H9 (cell line): ENCODE results near the gene SP5. TPM values are rescaled to one million over a fixed set of nuclear protein-coding genes. Genes with fewer than 3 reads are reported as not detected.

Experiments used
- DNase-seq: peaks from one replicate; pipeline ENCODE4 v3.0.0-alpha.2; 2017
- H2AFZ ChIP-seq: one replicate; pipeline ENCODE4 v1.6.1; 2013; ENCODE audit warnings: mild to moderate bottlenecking, low read length, control low read depth, moderate library complexity
- H2AK5ac ChIP-seq: 2 replicates; pipeline ENCODE4 v1.6.1; 2013; ENCODE audit warnings: low read length, control low read depth, mixed read lengths; ENCODE audit not compliant: insufficient read length
- H2BK120ac ChIP-seq: one replicate; pipeline ENCODE4 v1.6.1; 2013; ENCODE audit warnings: low read depth, mild to moderate bottlenecking, low read length, control low read depth, inconsistent platforms; ENCODE audit not compliant: poor library complexity, severe bottlenecking
- H2BK12ac ChIP-seq: 2 replicates; pipeline ENCODE4 v1.6.1; 2013; ENCODE audit warnings: low read length, control low read depth, mixed read lengths, low read depth; ENCODE audit not compliant: insufficient read length
- H2BK15ac ChIP-seq: 2 replicates; pipeline ENCODE4 v1.6.1; 2013; ENCODE audit warnings: low read depth, low read length, control low read depth
- H2BK20ac ChIP-seq: one replicate; pipeline ENCODE4 v1.6.1; 2013; ENCODE audit warnings: low read depth, mild to moderate bottlenecking, low read length, control low read depth, inconsistent platforms; ENCODE audit not compliant: poor library complexity, severe bottlenecking
- H2BK5ac ChIP-seq: 2 replicates; pipeline ENCODE4 v1.6.1; 2013; ENCODE audit warnings: low read length, control low read depth, mixed read lengths; ENCODE audit not compliant: insufficient read length
- H3K14ac ChIP-seq: 2 replicates; pipeline ENCODE4 v1.6.1; 2013; ENCODE audit warnings: low read length, control low read depth; ENCODE audit not compliant: insufficient read depth
- H3K18ac ChIP-seq: 2 replicates; pipeline ENCODE4 v1.6.1; 2013; ENCODE audit warnings: low read depth, mild to moderate bottlenecking, mixed read lengths, low read length, control low read depth; ENCODE audit not compliant: insufficient read length
- H3K23ac ChIP-seq: 2 replicates; pipeline ENCODE4 v1.6.1; 2013; ENCODE audit warnings: low read length, control low read depth, mixed read lengths, low read depth; ENCODE audit not compliant: insufficient read length
- H3K23me2 ChIP-seq: 2 replicates; pipeline ENCODE4 v1.6.1; 2013; ENCODE audit warnings: low read depth, mild to moderate bottlenecking, mixed read lengths, low read length, control low read depth; ENCODE audit not compliant: insufficient read length, poor library complexity, severe bottlenecking
- H3K27ac ChIP-seq: 2 replicates; pipeline ENCODE4 v1.5.1; 2013; ENCODE audit warnings: low read length, control low read depth, mixed read lengths, low read depth; ENCODE audit not compliant: insufficient read length
- H3K27me3 ChIP-seq: 2 replicates; pipeline ENCODE4 v1.6.1; 2013; ENCODE audit warnings: low read length, control low read depth, inconsistent platforms; ENCODE audit not compliant: insufficient read depth
- H3K4ac ChIP-seq: 2 replicates; pipeline ENCODE4 v1.6.1; 2013; ENCODE audit warnings: low read depth, mild to moderate bottlenecking, control low read depth, inconsistent platforms, low read length, moderate library complexity
- H3K4me1 ChIP-seq: 2 replicates; pipeline ENCODE4 v1.6.1; 2013; ENCODE audit warnings: low read length, control low read depth, inconsistent platforms; ENCODE audit not compliant: insufficient read depth
- H3K4me2 ChIP-seq: 2 replicates; pipeline ENCODE4 v1.6.1; 2013; ENCODE audit warnings: low read length, control low read depth, mixed read lengths; ENCODE audit not compliant: insufficient read length, insufficient read depth
- H3K56ac ChIP-seq: 2 replicates; pipeline ENCODE4 v1.6.1; 2013; ENCODE audit warnings: low read depth, mild to moderate bottlenecking, mixed read lengths, low read length, control low read depth; ENCODE audit not compliant: insufficient read length
- H3K79me1 ChIP-seq: 2 replicates; pipeline ENCODE4 v1.6.1; 2013; ENCODE audit warnings: low read depth, mild to moderate bottlenecking, moderate library complexity, low read length, control low read depth, inconsistent platforms; ENCODE audit not compliant: insufficient read depth, poor library complexity, severe bottlenecking
- H3K79me2 ChIP-seq: 2 replicates; pipeline ENCODE4 v1.6.1; 2013; ENCODE audit warnings: low read length, control low read depth, inconsistent platforms; ENCODE audit not compliant: insufficient read depth
- H3K9ac ChIP-seq: 2 replicates; pipeline ENCODE4 v1.6.1; 2013; ENCODE audit warnings: low read length, control low read depth, mixed read lengths; ENCODE audit not compliant: insufficient read length; ENCODE audit errors: extremely low read depth
- H3K9me3 ChIP-seq: one replicate; pipeline ENCODE4 v1.6.1; 2013; ENCODE audit warnings: low read depth, low read length, inconsistent platforms; ENCODE audit not compliant: control insufficient read depth
- H3T11ph ChIP-seq: one replicate; pipeline ENCODE4 v1.6.1; 2013; ENCODE audit warnings: mild to moderate bottlenecking, low read length, control low read depth, inconsistent platforms
- H4K20me1 ChIP-seq: one replicate; pipeline ENCODE4 v1.6.1; 2013; ENCODE audit not compliant: control insufficient read depth, insufficient read length, insufficient read depth
- H4K5ac ChIP-seq: 2 replicates; pipeline ENCODE4 v1.6.1; 2013; ENCODE audit warnings: low read depth, mild to moderate bottlenecking, mixed read lengths, low read length, control low read depth; ENCODE audit not compliant: insufficient read length
- H4K8ac ChIP-seq: replicated peaks from 2 replicates; pipeline ENCODE4 v1.6.1; 2013; ENCODE audit warnings: low read length, control low read depth, mixed read lengths, low read depth; ENCODE audit not compliant: insufficient read length
- H4K91ac ChIP-seq: 2 replicates; pipeline ENCODE4 v1.6.1; 2013; ENCODE audit warnings: low read depth, mild to moderate bottlenecking, moderate library complexity, mixed read lengths, low read length, control low read depth; ENCODE audit not compliant: insufficient read length
- H3K27ac Mint-ChIP-seq, 3 experiments: 2 replicates in 2 of 3; 3 replicates in 1 of 3; pipeline ENCODE4 v1.8.0; 2020 to 2021; ENCODE audit warnings: mixed read lengths in 3 of 3, mild to moderate bottlenecking in 1 of 3, moderate library complexity in 1 of 3
- H3K27me3 Mint-ChIP-seq: 2 replicates; pipeline ENCODE4 v1.8.0; 2021; ENCODE audit warnings: low read depth, mild to moderate bottlenecking, moderate library complexity, mixed read lengths
- H3K36me3 Mint-ChIP-seq, 3 experiments: 2 replicates in 2 of 3; 3 replicates in 1 of 3; pipeline ENCODE4 v1.8.0; 2020 to 2021; ENCODE audit warnings: low read depth in 3 of 3, mixed read lengths in 3 of 3; ENCODE audit not compliant: insufficient read depth in 1 of 3
- H3K4me1 Mint-ChIP-seq, 2 experiments: 2 replicates each; pipeline ENCODE4 v1.8.0; 2020; ENCODE audit warnings: mixed read lengths in 2 of 2
- H3K4me3 Mint-ChIP-seq, 2 experiments: 2 replicates in 1 of 2; 3 replicates in 1 of 2; pipeline ENCODE4 v1.8.0; 2020 to 2021; ENCODE audit warnings: mild to moderate bottlenecking in 2 of 2, mixed read lengths in 2 of 2, moderate library complexity in 1 of 2
- H3K9me3 Mint-ChIP-seq, 2 experiments: 2 replicates in 1 of 2; 3 replicates in 1 of 2; pipeline ENCODE4 v1.8.0; 2020; ENCODE audit warnings: mild to moderate bottlenecking in 2 of 2, mixed read lengths in 2 of 2, moderate library complexity in 1 of 2
- WGBS: extraction: QIAGEN DNeasy Blood & Tissue Kit; methylation state at CpG from one replicate; pipeline ENCODE4 v1.1.7; 2013; ENCODE audit warnings: missing lambda C conversion rate, low lambda C conversion rate, mixed read lengths; ENCODE audit not compliant: insufficient read length; ENCODE audit errors: extremely low coverage; 5-methylcytosine and 5-hydroxymethylcytosine counted together
- total RNA-seq: library from RNA; stranded (reverse); gene quantifications from 2 replicates; pipeline ENCODE4 v1.2.1, GENCODE V29; 2021
- TF ChIP-seq, protein P1 (sequence below): fragments of 200-600 bp; sonication (generic); conservative IDR thresholded peaks from 3 replicates; pipeline ENCODE4 v1.8.0; 2021; ENCODE audit warnings: antibody characterized with exemption, mild to moderate bottlenecking

The SP5 gene
- total RNA-seq, 1 experiment from 2014 or later, result 1.7 TPM

DNA sequence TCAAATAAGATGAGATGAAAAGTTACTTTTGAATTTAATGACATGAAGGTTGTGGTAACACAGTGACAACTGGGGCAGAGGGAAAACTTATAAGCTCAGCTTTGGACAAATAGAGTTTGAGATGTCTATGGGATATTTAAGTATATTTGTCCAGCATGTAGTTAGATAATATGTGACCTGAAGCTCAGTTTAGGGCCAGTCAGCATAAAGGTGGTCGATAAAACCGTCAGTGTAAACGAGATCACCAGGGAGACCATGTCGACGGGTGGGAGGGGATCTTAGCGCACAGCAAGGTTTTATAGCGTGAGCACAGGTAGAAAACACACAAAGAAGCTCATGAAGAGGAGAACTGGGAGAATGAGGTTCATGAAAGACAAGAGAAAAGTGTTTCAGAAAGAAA is 47.6 kb downstream of the SP5 start:
- Histone ChIP-seq H3K9ac (no peak overlapping the region), H3K14ac (no peak overlapping the region), H2AK5ac (no peak overlapping the region), H3K27me3 (no peaks in the 10 kb centered on the region), H2BK20ac (no peak overlapping the region), H3K23ac (no peak overlapping the region), H2AFZ (no peak overlapping the region), H4K20me1 (no peaks in the 10 kb centered on the region), H3K9me3 (no peaks in the 10 kb centered on the region), H3K79me1 (no peaks in the 10 kb centered on the region), H4K91ac (no peak overlapping the region), H2BK12ac (no peak overlapping the region), H3T11ph (no peak overlapping the region), H2BK120ac (no peak overlapping the region), H3K79me2 (no peaks in the 10 kb centered on the region), H4K5ac (no peak overlapping the region), H3K18ac (no peak overlapping the region), H2BK15ac (no peak overlapping the region), H3K4ac (no peak overlapping the region), H3K4me1 (no peaks in the 10 kb centered on the region), H3K56ac (no peak overlapping the region), H3K4me2 (no peak overlapping the region), H2BK5ac (no peak overlapping the region), H3K27ac (no peak overlapping the region), H3K23me2 (no peaks in the 10 kb centered on the region), H4K8ac (no peak overlapping the region)
- TF ChIP-seq, protein P1, sequence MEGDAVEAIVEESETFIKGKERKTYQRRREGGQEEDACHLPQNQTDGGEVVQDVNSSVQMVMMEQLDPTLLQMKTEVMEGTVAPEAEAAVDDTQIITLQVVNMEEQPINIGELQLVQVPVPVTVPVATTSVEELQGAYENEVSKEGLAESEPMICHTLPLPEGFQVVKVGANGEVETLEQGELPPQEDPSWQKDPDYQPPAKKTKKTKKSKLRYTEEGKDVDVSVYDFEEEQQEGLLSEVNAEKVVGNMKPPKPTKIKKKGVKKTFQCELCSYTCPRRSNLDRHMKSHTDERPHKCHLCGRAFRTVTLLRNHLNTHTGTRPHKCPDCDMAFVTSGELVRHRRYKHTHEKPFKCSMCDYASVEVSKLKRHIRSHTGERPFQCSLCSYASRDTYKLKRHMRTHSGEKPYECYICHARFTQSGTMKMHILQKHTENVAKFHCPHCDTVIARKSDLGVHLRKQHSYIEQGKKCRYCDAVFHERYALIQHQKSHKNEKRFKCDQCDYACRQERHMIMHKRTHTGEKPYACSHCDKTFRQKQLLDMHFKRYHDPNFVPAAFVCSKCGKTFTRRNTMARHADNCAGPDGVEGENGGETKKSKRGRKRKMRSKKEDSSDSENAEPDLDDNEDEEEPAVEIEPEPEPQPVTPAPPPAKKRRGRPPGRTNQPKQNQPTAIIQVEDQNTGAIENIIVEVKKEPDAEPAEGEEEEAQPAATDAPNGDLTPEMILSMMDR, result no peak
- peaks cover 0 to 3% of the 10 kb centered on the region in 2 experiments; a peak in 1 of 5 replicates for H3K9me3 Mint-ChIP-seq
- H3K27me3 Mint-ChIP-seq, result no peaks in the 10 kb centered on the region
- no CpG with 5 or more reads among the region's 7 CpGs for WGBS
- H3K4me3 Mint-ChIP-seq, result no peak overlapping the region
- peaks cover 20 to 29% of the 10 kb centered on the region in 2 experiments for H3K4me1 Mint-ChIP-seq
- no peak overlapping the region for H3K27ac Mint-ChIP-seq
- H3K36me3 Mint-ChIP-seq, result no peaks in the 10 kb centered on the region; a peak in 2 of 7 replicates
- no peak for DNase-seq
